ENCODE measurements around the gene USH2A. TPM values are rescaled to one million over a fixed set of nuclear protein-coding genes. Genes with fewer than 3 reads are reported as not detected.

The USH2A gene
- total RNA-seq, 4 donors from 2014 or later, result not detected

DNA sequence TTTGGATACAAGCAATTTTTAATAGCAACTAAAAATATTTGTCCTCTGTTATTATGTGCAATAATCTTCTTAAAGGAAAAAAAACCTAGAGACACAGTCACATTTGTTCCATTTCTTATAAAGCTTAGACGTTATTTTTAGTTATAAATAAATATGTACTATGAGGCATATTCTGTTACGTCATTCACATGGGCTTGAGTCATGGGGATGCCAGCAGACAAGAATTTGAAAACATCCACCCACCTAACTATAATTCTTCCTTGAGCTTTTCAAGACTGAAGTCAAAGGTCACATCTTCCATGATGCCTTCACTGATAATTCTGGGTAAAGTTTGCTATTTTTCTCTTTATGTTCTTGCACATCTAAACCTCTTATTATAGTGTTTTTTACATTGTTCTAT, 587.3 kb downstream of the USH2A start:
- TF ChIP-seq, protein P1, sequence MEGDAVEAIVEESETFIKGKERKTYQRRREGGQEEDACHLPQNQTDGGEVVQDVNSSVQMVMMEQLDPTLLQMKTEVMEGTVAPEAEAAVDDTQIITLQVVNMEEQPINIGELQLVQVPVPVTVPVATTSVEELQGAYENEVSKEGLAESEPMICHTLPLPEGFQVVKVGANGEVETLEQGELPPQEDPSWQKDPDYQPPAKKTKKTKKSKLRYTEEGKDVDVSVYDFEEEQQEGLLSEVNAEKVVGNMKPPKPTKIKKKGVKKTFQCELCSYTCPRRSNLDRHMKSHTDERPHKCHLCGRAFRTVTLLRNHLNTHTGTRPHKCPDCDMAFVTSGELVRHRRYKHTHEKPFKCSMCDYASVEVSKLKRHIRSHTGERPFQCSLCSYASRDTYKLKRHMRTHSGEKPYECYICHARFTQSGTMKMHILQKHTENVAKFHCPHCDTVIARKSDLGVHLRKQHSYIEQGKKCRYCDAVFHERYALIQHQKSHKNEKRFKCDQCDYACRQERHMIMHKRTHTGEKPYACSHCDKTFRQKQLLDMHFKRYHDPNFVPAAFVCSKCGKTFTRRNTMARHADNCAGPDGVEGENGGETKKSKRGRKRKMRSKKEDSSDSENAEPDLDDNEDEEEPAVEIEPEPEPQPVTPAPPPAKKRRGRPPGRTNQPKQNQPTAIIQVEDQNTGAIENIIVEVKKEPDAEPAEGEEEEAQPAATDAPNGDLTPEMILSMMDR (IDR thresholded peaks at IDR 0.05), result no peak
- ATAC-seq (ENCODE audit: low FRiP score), result no peak
- no peak for DNase-seq (ENCODE audit: low spot score)

GRCh38 chr1:215833941-215834729, 589.1 kb downstream of the USH2A start:
- DNase-seq (ENCODE audit: low spot score) (no peak), ATAC-seq (ENCODE audit: low FRiP score) (no peak)
- TF ChIP-seq, protein P1 (IDR thresholded peaks at IDR 0.05), result no peak

DNA sequence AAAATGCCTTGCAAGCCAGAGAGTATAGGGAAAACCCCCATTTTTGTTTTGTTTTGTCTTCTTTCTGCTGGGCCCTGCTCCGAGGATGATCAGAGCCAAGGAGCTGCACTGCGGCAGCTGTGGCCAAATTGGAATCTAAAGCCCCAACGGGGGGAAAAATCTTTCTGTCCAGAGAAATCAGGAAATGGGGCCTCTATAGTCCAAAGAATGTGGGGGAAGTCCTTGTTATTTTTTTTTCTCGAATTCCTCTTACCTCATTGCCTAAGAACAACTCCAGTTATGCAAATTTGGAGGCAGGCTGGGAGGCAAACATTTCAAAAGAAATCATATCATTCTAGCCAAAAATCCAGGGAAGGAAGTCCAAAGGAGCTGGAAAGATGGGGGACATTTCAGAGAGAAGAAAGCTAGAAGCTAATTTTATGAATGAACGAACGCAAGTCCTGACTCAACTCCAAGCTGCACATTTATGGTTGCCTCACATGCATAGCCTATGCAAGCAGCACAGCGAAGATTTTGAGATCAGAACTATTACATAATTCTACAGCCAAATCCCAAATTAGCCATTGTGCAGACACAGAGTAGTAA, 592.9 kb downstream of the USH2A start:
- TF ChIP-seq, protein P1 (IDR thresholded peaks at IDR 0.05), result no peak
- ATAC-seq (ENCODE audit: low FRiP score) (no peak), DNase-seq (ENCODE audit: low spot score) (no peak)

GRCh38 chr1:215825056-215825455, 598.2 kb downstream of the USH2A start:
- no peak for DNase-seq (ENCODE audit: low spot score)
- ATAC-seq (ENCODE audit: low FRiP score), result no peak
- TF ChIP-seq, protein P1 (IDR thresholded peaks at IDR 0.05), result no peak

- TF ChIP-seq, protein P1 (IDR thresholded peaks at IDR 0.05), result no peak
- ATAC-seq (ENCODE audit: low FRiP score), result no peak
These were observed 599.0 kb downstream of the USH2A start for GRCh38 chr1:215824245-215824644.

DNA sequence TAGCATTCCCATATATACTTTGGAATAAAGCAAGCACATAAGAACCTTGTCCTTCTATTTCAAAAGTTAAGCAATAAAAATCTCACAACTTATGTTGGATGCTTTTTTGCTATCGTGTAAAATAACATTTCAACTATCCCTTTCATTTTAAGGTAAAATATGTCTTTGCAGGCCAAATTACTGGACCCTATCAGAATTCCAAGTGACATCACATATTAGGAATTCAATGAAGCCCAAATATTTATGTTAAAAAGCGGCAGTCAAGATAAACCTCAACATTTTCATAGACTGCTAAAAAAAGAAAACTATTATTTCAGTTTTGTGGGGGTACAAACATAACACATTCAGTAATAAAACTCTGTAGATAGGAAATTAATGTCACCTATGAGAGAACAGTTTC, 604.1 kb downstream of the USH2A start:
- no peak for ATAC-seq (ENCODE audit: low FRiP score)
- DNase-seq (ENCODE audit: low spot score), result no peak
- TF ChIP-seq, protein P1 (IDR thresholded peaks at IDR 0.05), result no peak

More at GRCh38 chr1:215824245-215824644, 599.0 kb downstream of the USH2A start:
- DNase-seq (ENCODE audit: low spot score), result no peak
